K562 (cell line): Measurements from ENCODE around the gene C1orf122. TPM values are rescaled to one million over a fixed set of nuclear protein-coding genes. Genes with fewer than 3 reads are reported as not detected.

ENCODE experiments used
- CHD4 ChIP-seq: fragments of 200-600 bp; sonication (generic); IDR thresholded peaks from 3 replicates; pipeline ENCODE4 v1.6.1; 2012; ENCODE audit warnings: low read depth, mild to moderate bottlenecking, mixed read lengths, low read length, inconsistent platforms; ENCODE audit not compliant: insufficient read depth, insufficient replicate concordance, poor library complexity, severe bottlenecking
- CTBP1 ChIP-seq: fragments of 450-650 bp; IDR thresholded peaks from 2 replicates; pipeline ENCODE4 v1.6.1; 2016; ENCODE audit warnings: borderline replicate concordance
- CXXC5 ChIP-seq: fragments of 250-450 bp; sonication (Bioruptor Pico); IDR thresholded peaks from 2 replicates; pipeline ENCODE4 v1.8.0; 2022; ENCODE audit warnings: inconsistent platforms, mild to moderate bottlenecking, moderate library complexity
- HCFC1 ChIP-seq: IDR thresholded peaks from 2 replicates; pipeline ENCODE4 v1.6.1; 2012; ENCODE audit warnings: low read depth, low read length, improper control_type of control experiment
- JUND ChIP-seq, 2 experiments: IDR thresholded peaks; 2 replicates in 1 of 2; 3 replicates in 1 of 2; pipeline ENCODE4 v1.6.1; 2011; ENCODE audit warnings: borderline replicate concordance in 2 of 2, low read depth in 2 of 2, low read length in 2 of 2, improper control_type of control experiment in 1 of 2, missing biosample characterization in 1 of 2, missing genetic modification characterization in 1 of 2, missing genetic modification reagents in 1 of 2
- KLF10 ChIP-seq: fragments of 250-450 bp; sonication (Bioruptor Pico); IDR thresholded peaks from 2 replicates; pipeline ENCODE4 v1.6.1; 2021; ENCODE audit warnings: matching md5 sums
- MAFK ChIP-seq: IDR thresholded peaks from 2 replicates; pipeline ENCODE4 v1.6.1; 2011; ENCODE audit warnings: low read length, improper control_type of control experiment
- MAZ ChIP-seq, 2 experiments: fragments of 450-650 bp in 1 of 2; sonication (generic) in 1 of 2; formaldehyde crosslinking; IDR thresholded peaks in 1 of 2; conservative IDR thresholded peaks in 1 of 2; 2 replicates each; pipeline versions ENCODE4 v1.4.0 to v1.5.0; 2020; ENCODE audit warnings: mild to moderate bottlenecking in 1 of 2, missing genetic modification reagents in 1 of 2
- MEF2A ChIP-seq: IDR thresholded peaks from 2 replicates; pipeline ENCODE4 v1.6.1; 2011; ENCODE audit warnings: low read depth, mild to moderate bottlenecking, low read length, moderate library complexity; ENCODE audit not compliant: control insufficient read depth
- NBN ChIP-seq: fragments of 450-650 bp; IDR thresholded peaks from 2 replicates; pipeline ENCODE4 v1.6.1; 2016; ENCODE audit warnings: low read depth, mild to moderate bottlenecking
- NCOA4 ChIP-seq: fragments of 450-650 bp; IDR thresholded peaks from 2 replicates; pipeline ENCODE4 v1.6.1; 2018; ENCODE audit warnings: mild to moderate bottlenecking; ENCODE audit not compliant: partially characterized antibody
- NEUROD1 ChIP-seq: fragments of 150-350 bp; IDR thresholded peaks from 2 replicates; pipeline ENCODE4 v1.6.1; 2014; ENCODE audit warnings: borderline replicate concordance, low read length, low read depth; ENCODE audit not compliant: partially characterized antibody
- NFIC ChIP-seq: fragments of 450-650 bp; IDR thresholded peaks from 2 replicates; pipeline ENCODE4 v1.6.1; 2017; ENCODE audit warnings: mild to moderate bottlenecking, inconsistent platforms
- PML ChIP-seq: IDR thresholded peaks from 2 replicates; pipeline ENCODE4 v1.6.1; 2012; ENCODE audit warnings: low read length, inconsistent platforms
- POLR2G ChIP-seq: fragments of 200-400 bp; formaldehyde crosslinking; IDR thresholded peaks from 2 replicates; pipeline ENCODE4 v1.6.1; 2017; ENCODE audit warnings: low read depth, mild to moderate bottlenecking, antibody characterized with exemption, low read length, moderate library complexity
- POLR3G ChIP-seq: IDR thresholded peaks from 2 replicates; pipeline ENCODE4 v1.6.1; 2011; ENCODE audit not compliant: insufficient read length, insufficient replicate concordance; ENCODE audit errors: extremely low read depth
- RB1 ChIP-seq: fragments of 450-650 bp; IDR thresholded peaks from 2 replicates; pipeline ENCODE4 v1.6.1; 2017; ENCODE audit warnings: low read depth, mild to moderate bottlenecking
- ZFPM2 ChIP-seq: fragments of 250-450 bp; sonication (Bioruptor Pico); IDR thresholded peaks from 2 replicates; pipeline ENCODE4 v1.5.1; 2022; ENCODE audit warnings: mild to moderate bottlenecking
- ZNF3 ChIP-seq: fragments of 250-450 bp; sonication (Bioruptor Pico); IDR thresholded peaks from 2 replicates; pipeline ENCODE4 v1.5.0; 2021; ENCODE audit warnings: mild to moderate bottlenecking, moderate library complexity
- ZNF316 ChIP-seq: fragments of 450-650 bp; IDR thresholded peaks from 2 replicates; pipeline ENCODE4 v1.6.1; 2016
- ZNF830 ChIP-seq: fragments of 250-450 bp; sonication (Bioruptor Pico); IDR thresholded peaks from 2 replicates; pipeline ENCODE4 v1.5.0; 2021; ENCODE audit warnings: mild to moderate bottlenecking
- polyA plus RNA-seq, 8 experiments: library from polyadenylated mRNA; depleted of rRNA in 4 of 8; stranded (reverse) in 5 of 8; unstranded in 3 of 8; fragments of >200 nt; fragmentation: Nextera tagmentation in 2 of 8; fragmentation: Illumina TruSeq in 1 of 8; extraction: Ambion mirVana in 2 of 8; extraction: Trizol in 1 of 8; gene quantifications; 2 replicates each; pipeline versions ENCODE4 v1.2.1 to v1.2.3, GENCODE V29; 2011 to 2014; ENCODE audit warnings: inconsistent platforms in 1 of 8, missing spikeins in 1 of 8
- total RNA-seq, 7 experiments: library from RNA; depleted of rRNA in 6 of 7; stranded (reverse); fragments of >200 nt in 6 of 7; fragmentation: Illumina TruSeq in 2 of 7; extraction: Trizol in 2 of 7; gene quantifications; 2 replicates each; pipeline versions ENCODE4 v1.2.1 to v1.2.3, GENCODE V29; 2011 to 2021; ENCODE audit warnings: low replicate concordance in 1 of 7
- TF ChIP-seq, protein P1 (sequence below): sonication (generic); formaldehyde crosslinking; IDR thresholded peaks from 2 replicates; pipeline ENCODE4 v1.8.0; 2022; ENCODE audit warnings: missing genetic modification reagents, mild to moderate bottlenecking, moderate library complexity, borderline replicate concordance
- TF ChIP-seq, protein P2 (sequence below): fragments of 450-650 bp; IDR thresholded peaks from 2 replicates; pipeline ENCODE4 v1.6.1; 2018; ENCODE audit warnings: mild to moderate bottlenecking, low read depth; ENCODE audit not compliant: partially characterized antibody
- TF ChIP-seq, protein P3 (sequence below), 3 experiments: IDR thresholded peaks in 2 of 3; conservative IDR thresholded peaks in 1 of 3; 2 replicates each; pipeline ENCODE4 v1.5.1; 2011 to 2012; ENCODE audit warnings: low read length in 3 of 3, mild to moderate bottlenecking in 3 of 3, control low read depth in 2 of 3, improper control_type of control experiment in 1 of 3, inconsistent platforms in 1 of 3, low read depth in 1 of 3, mixed read lengths in 1 of 3, moderate library complexity in 1 of 3; ENCODE audit not compliant: insufficient read depth in 2 of 3

C1orf122 gene
- total and polyA plus RNA-seq, 9 of the 15 experiments (the other 6 are each of a cell fraction or from before 2014, with no cell fraction given), result 3.6 to 70.9 (median 17.3) TPM

DNA sequence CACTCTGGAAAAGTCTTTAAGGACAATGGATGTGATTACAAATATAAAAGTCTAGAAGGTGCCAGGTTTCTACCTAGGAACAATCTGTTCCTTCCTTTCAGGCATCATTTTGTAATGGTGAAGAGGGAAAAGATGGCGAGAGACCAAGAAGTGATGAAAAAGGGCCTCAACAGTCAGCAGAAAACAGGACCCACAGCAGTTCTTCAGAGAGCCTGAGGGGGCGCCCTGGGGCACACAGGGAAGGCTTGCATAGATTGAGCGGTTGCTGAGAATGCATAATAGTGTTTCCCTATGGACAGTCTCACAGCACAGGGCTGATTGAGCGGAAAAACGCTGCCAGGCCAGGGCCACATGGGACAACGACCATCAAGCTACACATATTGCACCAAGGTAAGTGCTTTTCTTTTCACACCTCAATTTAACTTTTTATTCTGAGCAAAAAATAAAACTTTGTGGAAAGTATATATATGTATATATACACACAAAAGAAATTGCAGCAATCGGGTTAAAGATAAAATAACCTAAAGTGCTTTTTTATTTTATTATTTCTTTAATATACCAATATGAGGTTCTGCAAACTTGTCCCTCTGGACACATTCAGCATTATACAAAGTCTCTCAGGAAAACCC is 3.6 kb downstream of the C1orf122 start (continued):
- TF ChIP-seq HCFC1 (peak; percentile 10; the same call in 1 of the 2 replicates), MAFK (peak; percentile 81), CTBP1 (peak; percentile 63), ZNF3 (CRISPR knock-in tag) (no peak), KLF10 (CRISPR knock-in tag) (no peak), PML (no peak), CHD4 (no peak), POLR3G (no peak), NCOA4 (no peak), NEUROD1 (peak; percentile 59), NFIC (peak; percentile 32; the same call in 1 of the 2 replicates), ZFPM2 (no peak), CXXC5 (CRISPR knock-in tag) (peak; percentile 30; the same call in 1 of the 2 replicates), MEF2A (no peak), JUND (IDR thresholded peaks at IDR 0.05; ENCODE audit: borderline replicate concordance, low read depth, low read length) (peak; percentile 66), JUND (tag; IDR thresholded peaks at IDR 0.05; ENCODE audit: borderline replicate concordance, low read depth, low read length) (no peak; the same call in 2 of the 3 replicates), MAZ (CRISPR knock-in tag; conservative IDR thresholded peaks at IDR 0.05 in 1 of 2, IDR thresholded peaks at IDR 0.05 in 1 of 2) (0 out of 4 replicates have a peak, but pooled peaks of 1 of the 2 experiments have one; percentile 21), RB1 (peak; percentile 61; the same call in 1 of the 2 replicates), ZNF830 (CRISPR knock-in tag) (no peak), POLR2G (no peak), NBN (0 out of 2 replicates have a peak, but pooled peaks have one; percentile 22), ZNF316 (peak; percentile 95)
- TF ChIP-seq, protein P1, sequence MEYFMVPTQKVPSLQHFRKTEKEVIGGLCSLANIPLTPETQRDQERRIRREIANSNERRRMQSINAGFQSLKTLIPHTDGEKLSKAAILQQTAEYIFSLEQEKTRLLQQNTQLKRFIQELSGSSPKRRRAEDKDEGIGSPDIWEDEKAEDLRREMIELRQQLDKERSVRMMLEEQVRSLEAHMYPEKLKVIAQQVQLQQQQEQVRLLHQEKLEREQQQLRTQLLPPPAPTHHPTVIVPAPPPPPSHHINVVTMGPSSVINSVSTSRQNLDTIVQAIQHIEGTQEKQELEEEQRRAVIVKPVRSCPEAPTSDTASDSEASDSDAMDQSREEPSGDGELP (CRISPR knock-in tag), result no peak
- TF ChIP-seq, protein P2, sequence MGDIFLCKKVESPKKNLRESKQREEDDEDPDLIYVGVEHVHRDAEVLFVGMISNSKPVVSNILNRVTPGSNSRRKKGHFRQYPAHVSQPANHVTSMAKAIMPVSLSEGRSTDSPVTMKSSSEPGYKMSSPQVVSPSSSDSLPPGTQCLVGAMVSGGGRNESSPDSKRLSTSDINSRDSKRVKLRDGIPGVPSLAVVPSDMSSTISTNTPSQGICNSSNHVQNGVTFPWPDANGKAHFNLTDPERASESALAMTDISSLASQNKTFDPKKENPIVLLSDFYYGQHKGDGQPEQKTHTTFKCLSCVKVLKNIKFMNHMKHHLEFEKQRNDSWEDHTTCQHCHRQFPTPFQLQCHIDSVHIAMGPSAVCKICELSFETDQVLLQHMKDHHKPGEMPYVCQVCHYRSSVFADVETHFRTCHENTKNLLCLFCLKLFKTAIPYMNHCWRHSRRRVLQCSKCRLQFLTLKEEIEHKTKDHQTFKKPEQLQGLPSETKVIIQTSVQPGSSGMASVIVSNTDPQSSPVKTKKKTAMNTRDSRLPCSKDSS, result no peak
- TF ChIP-seq, protein P3, sequence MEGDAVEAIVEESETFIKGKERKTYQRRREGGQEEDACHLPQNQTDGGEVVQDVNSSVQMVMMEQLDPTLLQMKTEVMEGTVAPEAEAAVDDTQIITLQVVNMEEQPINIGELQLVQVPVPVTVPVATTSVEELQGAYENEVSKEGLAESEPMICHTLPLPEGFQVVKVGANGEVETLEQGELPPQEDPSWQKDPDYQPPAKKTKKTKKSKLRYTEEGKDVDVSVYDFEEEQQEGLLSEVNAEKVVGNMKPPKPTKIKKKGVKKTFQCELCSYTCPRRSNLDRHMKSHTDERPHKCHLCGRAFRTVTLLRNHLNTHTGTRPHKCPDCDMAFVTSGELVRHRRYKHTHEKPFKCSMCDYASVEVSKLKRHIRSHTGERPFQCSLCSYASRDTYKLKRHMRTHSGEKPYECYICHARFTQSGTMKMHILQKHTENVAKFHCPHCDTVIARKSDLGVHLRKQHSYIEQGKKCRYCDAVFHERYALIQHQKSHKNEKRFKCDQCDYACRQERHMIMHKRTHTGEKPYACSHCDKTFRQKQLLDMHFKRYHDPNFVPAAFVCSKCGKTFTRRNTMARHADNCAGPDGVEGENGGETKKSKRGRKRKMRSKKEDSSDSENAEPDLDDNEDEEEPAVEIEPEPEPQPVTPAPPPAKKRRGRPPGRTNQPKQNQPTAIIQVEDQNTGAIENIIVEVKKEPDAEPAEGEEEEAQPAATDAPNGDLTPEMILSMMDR (IDR thresholded peaks at IDR 0.05 in 2 of 3, conservative IDR thresholded peaks at IDR 0.05 in 1 of 3; ENCODE audit: insufficient read depth in 2 of 3, low read depth in 1 of 3, low read length in 3 of 3), result peak; percentile 90 to 99 (median 96)
